ENCODE results near the gene CCL22. TPM values are rescaled to one million over a fixed set of nuclear protein-coding genes. Genes with fewer than 3 reads are reported as not detected.

Gene CCL22
- total RNA-seq, 1 experiment from 2014 or later = not detected

DNA sequence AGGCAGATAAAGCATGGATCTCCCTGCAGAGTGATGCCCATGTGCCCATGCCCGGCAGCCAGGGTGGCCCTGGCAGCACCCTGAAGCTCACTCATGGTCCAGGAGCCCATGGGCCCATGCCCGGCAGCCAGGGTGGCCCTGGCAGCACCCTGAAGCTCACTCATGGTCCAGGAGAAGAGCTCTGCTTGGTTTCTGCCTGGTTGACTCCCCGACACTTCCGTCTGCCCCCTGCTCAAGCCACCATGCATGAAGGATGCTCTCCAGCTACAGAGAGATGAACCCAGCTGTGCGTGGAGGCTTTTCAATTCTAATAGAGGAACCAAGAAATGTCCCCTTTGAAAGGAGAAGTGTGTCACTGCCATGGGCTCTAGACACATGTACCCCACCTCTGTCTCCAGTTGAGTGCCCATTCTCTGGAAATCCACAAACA is 54.7 kb downstream of the CCL22 start:
- no peaks in the 10 kb centered on the region for H3K79me2 ChIP-seq (ENCODE audit: insufficient read depth, low read length)
- H2BK120ac ChIP-seq (ENCODE audit: low read depth, low read length, poor library complexity, severe bottlenecking) = no peak overlapping the region
- no peak overlapping the region for H2BK12ac ChIP-seq (ENCODE audit: insufficient read length, low read depth, low read length)
- no peak overlapping the region for H3K23ac ChIP-seq (ENCODE audit: insufficient read length, low read depth, low read length)
- no peak overlapping the region for H2AFZ ChIP-seq (ENCODE audit: low read length)
- no CpG with 5 or more reads among the region's 5 CpGs for WGBS (ENCODE audit: extremely low coverage, insufficient read length, low lambda C conversion rate)
- peaks cover 5% of the 10 kb centered on the region for H3K23me2 ChIP-seq (ENCODE audit: insufficient read length, low read depth, low read length, poor library complexity, severe bottlenecking)
- H3T11ph ChIP-seq (ENCODE audit: low read length) = no peak overlapping the region
- H3K27ac ChIP-seq (ENCODE audit: insufficient read length, low read depth, low read length) = no peak overlapping the region
- H3K4me3 Mint-ChIP-seq = no peak overlapping the region
- H3K18ac ChIP-seq (ENCODE audit: insufficient read length, low read depth, low read length) = no peak overlapping the region
- no peaks in the 10 kb centered on the region for H4K20me1 ChIP-seq (ENCODE audit: control insufficient read depth, insufficient read depth, insufficient read length)
- H3K56ac ChIP-seq (ENCODE audit: insufficient read length, low read depth, low read length) = no peak overlapping the region
- no peak overlapping the region for H3K4me2 ChIP-seq (ENCODE audit: insufficient read depth, insufficient read length, low read length)
- no peak overlapping the region for H3K14ac ChIP-seq (ENCODE audit: insufficient read depth, low read length)
- peaks cover 1% of the 10 kb centered on the region for H3K27me3 Mint-ChIP-seq (ENCODE audit: low read depth)
- no peaks in the 10 kb centered on the region for H3K79me1 ChIP-seq (ENCODE audit: insufficient read depth, low read depth, low read length, poor library complexity, severe bottlenecking)
- no peak overlapping the region for H3K9ac ChIP-seq (ENCODE audit: extremely low read depth, insufficient read length, low read length)
- no peak overlapping the region for H3K4ac ChIP-seq (ENCODE audit: low read depth, low read length)
- no peak overlapping the region for H4K91ac ChIP-seq (ENCODE audit: insufficient read length, low read depth, low read length)
- TF ChIP-seq, protein P1, sequence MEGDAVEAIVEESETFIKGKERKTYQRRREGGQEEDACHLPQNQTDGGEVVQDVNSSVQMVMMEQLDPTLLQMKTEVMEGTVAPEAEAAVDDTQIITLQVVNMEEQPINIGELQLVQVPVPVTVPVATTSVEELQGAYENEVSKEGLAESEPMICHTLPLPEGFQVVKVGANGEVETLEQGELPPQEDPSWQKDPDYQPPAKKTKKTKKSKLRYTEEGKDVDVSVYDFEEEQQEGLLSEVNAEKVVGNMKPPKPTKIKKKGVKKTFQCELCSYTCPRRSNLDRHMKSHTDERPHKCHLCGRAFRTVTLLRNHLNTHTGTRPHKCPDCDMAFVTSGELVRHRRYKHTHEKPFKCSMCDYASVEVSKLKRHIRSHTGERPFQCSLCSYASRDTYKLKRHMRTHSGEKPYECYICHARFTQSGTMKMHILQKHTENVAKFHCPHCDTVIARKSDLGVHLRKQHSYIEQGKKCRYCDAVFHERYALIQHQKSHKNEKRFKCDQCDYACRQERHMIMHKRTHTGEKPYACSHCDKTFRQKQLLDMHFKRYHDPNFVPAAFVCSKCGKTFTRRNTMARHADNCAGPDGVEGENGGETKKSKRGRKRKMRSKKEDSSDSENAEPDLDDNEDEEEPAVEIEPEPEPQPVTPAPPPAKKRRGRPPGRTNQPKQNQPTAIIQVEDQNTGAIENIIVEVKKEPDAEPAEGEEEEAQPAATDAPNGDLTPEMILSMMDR (conservative IDR thresholded peaks at IDR 0.05) = no peak
- no peaks in the 10 kb centered on the region for H3K36me3 Mint-ChIP-seq (ENCODE audit: insufficient read depth in 1 of 3, low read depth in 3 of 3)
- no peak overlapping the region for H2BK5ac ChIP-seq (ENCODE audit: insufficient read length, low read length)
- no peak overlapping the region for H2BK15ac ChIP-seq (ENCODE audit: low read depth, low read length)
- H3K27ac Mint-ChIP-seq = no peak overlapping the region
- no peak overlapping the region for H2BK20ac ChIP-seq (ENCODE audit: low read depth, low read length, poor library complexity, severe bottlenecking)
- H2AK5ac ChIP-seq (ENCODE audit: insufficient read length, low read length) = no peak overlapping the region
- no peak for DNase-seq
- H3K4me1 Mint-ChIP-seq = peaks cover 9 to 21% of the 10 kb centered on the region in 2 experiments
- no peak overlapping the region for H4K5ac ChIP-seq (ENCODE audit: insufficient read length, low read depth, low read length)
- H3K9me3 Mint-ChIP-seq = peaks cover 0 to 3% of the 10 kb centered on the region in 2 experiments; a peak in 1 of 5 replicates
- no peaks in the 10 kb centered on the region for H3K27me3 ChIP-seq (ENCODE audit: insufficient read depth, low read length)
- H3K4me1 ChIP-seq (ENCODE audit: insufficient read depth, low read length) = no peaks in the 10 kb centered on the region
- H4K8ac ChIP-seq (replicated peaks; ENCODE audit: insufficient read length, low read depth, low read length) = no peak overlapping the region
- H3K9me3 ChIP-seq (ENCODE audit: control insufficient read depth, low read depth, low read length) = no peaks in the 10 kb centered on the region

Measured in H9 (cell line).